Heart right ventricle (tissue), 16 donors: ENCODE results near the gene EML1. TPM values are rescaled to one million over a fixed set of nuclear protein-coding genes. Genes with fewer than 3 reads are reported as not detected.

Experiments used
- ATAC-seq, 8 donors: fragments of 200-7000 bp; cut with Tn5 transposase; one replicate each; pipeline ENCODE4 v1.9.1; 2020; ENCODE audit warnings: mild to moderate bottlenecking in 8 of 8, moderate library complexity in 8 of 8, moderate number of reproducible peaks in 1 of 8
- DNase-seq, 2 donors: peaks; one replicate each; pipeline ENCODE4 v3.0.0-alpha.2; 2020
- H3K27ac ChIP-seq, 10 donors: fragments of 200-600 bp; sonication (generic) in 2 of 10; one replicate each; pipeline versions ENCODE4 v1.5.0 to v1.8.0; 2020 to 2022; ENCODE audit warnings: mild to moderate bottlenecking in 3 of 10
- H3K27me3 ChIP-seq, 7 donors: fragments of 200-600 bp; one replicate each; pipeline ENCODE4 v1.8.0; 2021 to 2022; ENCODE audit warnings: mild to moderate bottlenecking in 2 of 7
- H3K36me3 ChIP-seq, 9 donors: fragments of 200-600 bp; sonication (generic) in 1 of 9; one replicate each; pipeline versions ENCODE4 v1.5.0 to v1.8.0; 2020 to 2022; ENCODE audit warnings: mild to moderate bottlenecking in 2 of 9
- H3K4me1 ChIP-seq, 9 donors: fragments of 200-600 bp; sonication (generic) in 1 of 9; one replicate each; pipeline versions ENCODE4 v1.5.0 to v1.8.0; 2020 to 2022; ENCODE audit warnings: mild to moderate bottlenecking in 4 of 9
- H3K4me3 ChIP-seq, 10 donors: fragments of 200-600 bp; sonication (generic) in 2 of 10; one replicate each; pipeline versions ENCODE4 v1.5.0 to v1.8.0; 2020 to 2022; ENCODE audit warnings: mild to moderate bottlenecking in 7 of 10, moderate library complexity in 2 of 10
- H3K9me3 ChIP-seq, 11 donors: fragments of 200-600 bp in 10 of 11; sonication (generic) in 2 of 11; one replicate each; pipeline versions ENCODE4 v1.5.0 to v1.8.0; 2013 to 2022; ENCODE audit warnings: mild to moderate bottlenecking in 2 of 11, control low read depth in 1 of 11, moderate library complexity in 1 of 11
- WGBS, 2 donors: extraction: QIAGEN DNeasy Blood & Tissue Kit; methylation state at CpG; one replicate each; pipeline ENCODE4 v1.1.7; 2013; ENCODE audit warnings: inconsistent platforms in 1 of 2; 5-methylcytosine and 5-hydroxymethylcytosine counted together
- intact Hi-C, 10 donors: fragments of 100-400 bp; cut with DNase I; formaldehyde crosslinking; loops; one replicate each; pipeline versions ENCODE4 v1.11.1 to v1.14.2; 2022
- polyA plus RNA-seq, 2 donors: library from polyadenylated mRNA; stranded (reverse); fragments of 200-250 nt; gene quantifications; one replicate each; pipeline ENCODE4 v1.2.3, GENCODE V29; 2013
- total RNA-seq, 10 donors: library from RNA; stranded (reverse); fragmentation: NEBNext Ultra II Directional in 3 of 10; extraction: Animal tissue kit (Norgen Biotek cat#: 25700) in 3 of 10; gene quantifications; one replicate each; pipeline versions ENCODE4 v1.2.1 to v1.2.4, GENCODE V29; 2021 to 2023
- TF ChIP-seq, protein P1 (sequence below), 9 donors: fragments of 200-600 bp; sonication (generic) in 2 of 9; IDR thresholded peaks; one replicate each; pipeline versions ENCODE4 v1.5.0 to v1.8.0; 2021 to 2022; ENCODE audit warnings: antibody characterized with exemption in 9 of 9, mild to moderate bottlenecking in 5 of 9, moderate library complexity in 1 of 9
- donor health status: Arrhythmogenic right ventricular cardiomyopathy.
- donor health status: ischemic (EF 13 %, LVEDD 7.1; RV severe dilation, severe dysfunction).
- donor health status: healthy with polysubstance abuse.
- donor health status: DM: no; HTN: yes; CAD: no.
- donor health status: DM: no; HTN: no; CAD: no.
- donor health status: ischemic (EF 25% LVEDD 6.9; RV normal size, moderate dysfunction).
- donor health status: ischemic (EF 25% LVEDD 5.7; RV mildly dilated, moderate dysfunction).
- donor health status: healthy.
- donor health status: DM: yes; HTN: yes; CAD: no.
- donor health status: Ischemic cardiomyopathy.
- donor health status: ischemic (EF 35%, LVEDD 5.7; RV mildly dilated, moderate dysfunction).
- donor health status: nonischemic (EF 11% LVEDD 7.7; RV severe dilation, severe dysfunction).
- donor health status: DM: yes; HTN: yes; CAD: no.
- donor health status: PGD.
- donor health status: ischemic (EF 29% LVEDD 5.4; RV normal size, mild dysfunction).
- donor health status: nonischemic (EF 23%, LVEDD 6.1; RV moderate dilation, normal function).

Gene EML1
- total and polyA plus RNA-seq, 12 donors: 9.1 to 49.2 (median 33.8) TPM

DNA sequence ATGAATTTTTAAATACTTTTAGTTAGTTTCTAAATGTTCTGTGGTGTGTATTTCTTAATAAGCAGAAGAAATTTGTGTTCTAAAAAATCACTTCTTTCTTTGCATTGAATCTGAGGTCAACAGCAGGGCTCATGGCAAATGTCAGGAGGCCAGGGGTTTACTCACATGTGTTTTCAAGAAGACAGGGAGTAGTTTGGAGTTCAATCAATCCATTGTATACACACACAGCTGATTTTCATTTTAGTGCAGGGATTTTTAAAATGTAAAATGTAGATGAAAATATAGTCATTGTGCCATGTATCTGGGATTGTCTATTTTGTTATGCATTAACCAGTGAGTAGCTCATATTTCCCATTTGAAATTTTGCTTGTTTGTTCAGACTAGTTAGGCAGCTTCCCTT lies 62.1 kb downstream of the EML1 start:
- intact Hi-C loops: no loop called here
- ATAC-seq: no peak
- H3K4me1 ChIP-seq: peaks cover 0 to 15% (median 10%) of the 10 kb centered on the region in 9 donors
- TF ChIP-seq, protein P1, sequence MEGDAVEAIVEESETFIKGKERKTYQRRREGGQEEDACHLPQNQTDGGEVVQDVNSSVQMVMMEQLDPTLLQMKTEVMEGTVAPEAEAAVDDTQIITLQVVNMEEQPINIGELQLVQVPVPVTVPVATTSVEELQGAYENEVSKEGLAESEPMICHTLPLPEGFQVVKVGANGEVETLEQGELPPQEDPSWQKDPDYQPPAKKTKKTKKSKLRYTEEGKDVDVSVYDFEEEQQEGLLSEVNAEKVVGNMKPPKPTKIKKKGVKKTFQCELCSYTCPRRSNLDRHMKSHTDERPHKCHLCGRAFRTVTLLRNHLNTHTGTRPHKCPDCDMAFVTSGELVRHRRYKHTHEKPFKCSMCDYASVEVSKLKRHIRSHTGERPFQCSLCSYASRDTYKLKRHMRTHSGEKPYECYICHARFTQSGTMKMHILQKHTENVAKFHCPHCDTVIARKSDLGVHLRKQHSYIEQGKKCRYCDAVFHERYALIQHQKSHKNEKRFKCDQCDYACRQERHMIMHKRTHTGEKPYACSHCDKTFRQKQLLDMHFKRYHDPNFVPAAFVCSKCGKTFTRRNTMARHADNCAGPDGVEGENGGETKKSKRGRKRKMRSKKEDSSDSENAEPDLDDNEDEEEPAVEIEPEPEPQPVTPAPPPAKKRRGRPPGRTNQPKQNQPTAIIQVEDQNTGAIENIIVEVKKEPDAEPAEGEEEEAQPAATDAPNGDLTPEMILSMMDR (IDR thresholded peaks at IDR 0.05): no peak
- no peak overlapping the region for H3K27ac ChIP-seq
- no peak overlapping the region for H3K4me3 ChIP-seq
- peaks cover 0 to 56% (median 0%) of the 10 kb centered on the region in 9 donors for H3K36me3 ChIP-seq
- H3K27me3 ChIP-seq: no peaks in the 10 kb centered on the region
- no peak for DNase-seq
- no peaks in the 10 kb centered on the region for H3K9me3 ChIP-seq

DNA sequence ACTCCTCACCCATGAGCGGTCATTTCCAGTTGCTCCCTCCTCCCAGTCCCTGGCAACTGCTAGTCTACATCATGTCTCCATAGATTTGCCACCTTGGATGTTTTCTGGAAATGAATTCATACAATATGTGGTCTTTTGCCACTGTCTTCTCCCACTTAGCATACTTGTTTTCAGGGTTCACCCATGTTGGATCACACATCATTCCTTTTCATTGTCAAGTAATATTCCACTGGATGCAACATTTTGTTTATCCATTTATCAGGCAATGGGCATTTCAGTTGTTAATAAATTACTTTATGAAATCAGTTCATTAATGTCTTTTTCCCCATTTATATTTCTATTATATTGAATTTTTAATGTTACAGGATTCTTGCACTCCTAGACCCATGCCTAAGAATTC lies 64.3 kb downstream of the EML1 start:
- WGBS, 2 donors: 98 to 100% methylated on average over 1 of the region's 1 CpG
- Histone ChIP-seq H3K36me3 (peaks cover 0 to 38% (median 0%) of the 10 kb centered on the region in 9 donors), H3K4me3 (no peak overlapping the region), H3K9me3 (no peaks in the 10 kb centered on the region), H3K27me3 (no peaks in the 10 kb centered on the region), H3K27ac (no peak overlapping the region), H3K4me1 (peaks cover 0 to 12% (median 8%) of the 10 kb centered on the region in 9 donors)
- TF ChIP-seq, protein P1 (IDR thresholded peaks at IDR 0.05): no peak
- no peak for ATAC-seq
- no peak for DNase-seq
- intact Hi-C loops: no loop called here

DNA sequence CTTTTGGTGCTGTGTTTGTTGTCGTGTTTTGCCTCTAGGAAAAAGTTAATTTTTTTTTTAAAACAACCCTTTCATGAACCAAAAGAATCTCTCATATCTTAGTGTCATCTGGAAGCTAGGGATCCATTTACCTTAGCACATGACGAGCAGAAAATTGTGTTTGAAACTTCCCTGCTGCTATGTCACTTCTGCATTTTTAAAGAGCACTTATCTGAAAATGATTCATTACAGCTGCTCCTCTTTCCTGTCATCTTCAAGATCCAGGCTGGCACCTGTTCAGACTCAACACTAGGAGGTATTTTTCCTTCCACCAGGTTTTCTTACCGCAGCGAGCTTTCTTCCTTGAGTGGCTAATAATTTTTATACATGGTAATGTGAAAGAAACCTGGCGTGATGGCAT lies 67.0 kb downstream of the EML1 start:
- Histone ChIP-seq H3K4me1 (peaks cover 0 to under 1% (median 0%) of the 10 kb centered on the region in 9 donors), H3K27me3 (no peaks in the 10 kb centered on the region), H3K36me3 (peaks cover 0 to 28% (median 0%) of the 10 kb centered on the region in 9 donors), H3K9me3 (no peaks in the 10 kb centered on the region), H3K27ac (no peak overlapping the region), H3K4me3 (no peak overlapping the region)
- TF ChIP-seq, protein P1 (IDR thresholded peaks at IDR 0.05): no peak
- 86 to 92% methylated on average over 5 of the region's 5 CpGs for WGBS, 2 donors
- ATAC-seq: no peak
- intact Hi-C loops: no loop called here
- no peak for DNase-seq

DNA sequence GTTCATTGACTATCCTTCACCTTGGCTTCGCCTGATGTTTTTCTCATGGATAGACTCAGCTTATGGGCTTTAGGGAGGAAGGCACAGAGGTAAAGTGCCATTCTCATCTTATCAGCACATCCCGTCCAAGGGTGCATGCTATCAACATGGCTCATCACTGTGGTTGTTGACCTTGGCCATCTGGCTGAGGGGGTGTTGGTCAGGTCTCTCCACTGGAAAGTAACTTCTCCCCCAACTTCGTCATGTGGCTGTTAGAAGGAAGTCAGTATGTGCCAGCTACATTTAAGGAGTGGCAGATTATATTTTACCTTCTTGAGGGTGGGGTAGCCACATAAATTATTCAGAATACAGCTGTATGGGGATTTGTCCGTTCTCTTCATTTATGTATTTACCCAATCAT lies 68.9 kb downstream of the EML1 start:
- Histone ChIP-seq H3K36me3 (peaks cover 0 to 40% (median 0%) of the 10 kb centered on the region in 9 donors), H3K4me3 (no peak overlapping the region), H3K4me1 (peaks cover 0 to 4% (median 0%) of the 10 kb centered on the region in 9 donors), H3K27me3 (no peaks in the 10 kb centered on the region), H3K27ac (no peak overlapping the region), H3K9me3 (peaks cover 0 to 4% (median 0%) of the 10 kb centered on the region in 11 donors)
- DNase-seq (no peak), ATAC-seq (no peak)
- 86 to 87% methylated on average over 4 of the region's 4 CpGs for WGBS, 2 donors
- TF ChIP-seq, protein P1 (IDR thresholded peaks at IDR 0.05): no peak
- intact Hi-C loops: no loop called here
